ENCODE measurements around the gene ZCCHC14. TPM values are rescaled to one million over a fixed set of nuclear protein-coding genes. Genes with fewer than 3 reads are reported as not detected.

Gene ZCCHC14
- total RNA-seq, 1 experiment from 2014 or later: 37.8 TPM

GRCh38 chr16:87525352-87525751 lies 32.5 kb upstream of the ZCCHC14 start:
- H3K79me2 ChIP-seq (ENCODE audit: insufficient read depth, low read length): no peaks in the 10 kb centered on the region
- H3K9me3 ChIP-seq (ENCODE audit: control insufficient read depth in 1 of 2, insufficient read depth in 1 of 2, low read depth in 1 of 2, low read length in 2 of 2): peaks cover 0 to 3% of the 10 kb centered on the region in 2 experiments; a peak in 1 of 4 replicates
- H3K4me3 ChIP-seq (replicated peaks in 1 of 2; ENCODE audit: low read depth in 1 of 2, low read length in 2 of 2): no peak overlapping the region
- no peaks in the 10 kb centered on the region for H3K36me3 ChIP-seq (ENCODE audit: control insufficient read depth in 1 of 2, insufficient read depth in 2 of 2, low read length in 2 of 2)
- BruUV-seq (replicated peaks): no TSS peak
- DNase-seq (ENCODE audit: low read depth, low spot score) (no peak), ATAC-seq (no peak)
- H3K9me2 ChIP-seq (ENCODE audit: insufficient read depth): no peaks in the 10 kb centered on the region
- ChIA-PET POLR2A (no interaction called here), RAD21 (ENCODE audit: low non-redundant PET in 1 of 2, low total read pairs in 2 of 2, uncharacterized antibody in 2 of 2, unreplicated experiment in 2 of 2) (no interaction called here), CTCF (no interaction called here)
- H3K27me3 ChIP-seq (ENCODE audit: insufficient read depth, low read length): peaks cover 13% of the 10 kb centered on the region; the same call in 1 of the 2 replicates
- H3K27ac ChIP-seq (ENCODE audit: low read depth, low read length): no peak overlapping the region
- no peaks in the 10 kb centered on the region for H4K20me1 ChIP-seq (ENCODE audit: insufficient read depth)
- TF ChIP-seq EZH2 (IDR thresholded peaks at IDR 0.05): no peak
- no peak for TF ChIP-seq CEBPB (IDR thresholded peaks at IDR 0.05; ENCODE audit: low read depth)
- TF ChIP-seq, protein P1, sequence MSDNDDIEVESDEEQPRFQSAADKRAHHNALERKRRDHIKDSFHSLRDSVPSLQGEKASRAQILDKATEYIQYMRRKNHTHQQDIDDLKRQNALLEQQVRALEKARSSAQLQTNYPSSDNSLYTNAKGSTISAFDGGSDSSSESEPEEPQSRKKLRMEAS (IDR thresholded peaks at IDR 0.05): no peak
- TF ChIP-seq FOSL1 (IDR thresholded peaks at IDR 0.05; ENCODE audit: low read depth): no peak
- TF ChIP-seq, protein P2, sequence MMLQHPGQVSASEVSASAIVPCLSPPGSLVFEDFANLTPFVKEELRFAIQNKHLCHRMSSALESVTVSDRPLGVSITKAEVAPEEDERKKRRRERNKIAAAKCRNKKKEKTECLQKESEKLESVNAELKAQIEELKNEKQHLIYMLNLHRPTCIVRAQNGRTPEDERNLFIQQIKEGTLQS (IDR thresholded peaks at IDR 0.05): no peak
- no peak for TF ChIP-seq ELF1 (IDR thresholded peaks at IDR 0.05; ENCODE audit: borderline replicate concordance, low read depth)
- no peak for TF ChIP-seq JUND (IDR thresholded peaks at IDR 0.05)
- TF ChIP-seq RAD21 (IDR thresholded peaks at IDR 0.05; ENCODE audit: low read depth): no peak
- no peak for TF ChIP-seq ZNF274 (IDR thresholded peaks at IDR 0.05; ENCODE audit: low read depth, low read length)
- TF ChIP-seq SIN3A (IDR thresholded peaks at IDR 0.05; ENCODE audit: low read depth): no peak
- no peak for TF ChIP-seq CTCF (IDR thresholded peaks at IDR 0.05 in 2 of 3, conservative IDR thresholded peaks at IDR 0.05 in 1 of 3; ENCODE audit: borderline replicate concordance in 1 of 3, insufficient read depth in 1 of 3, low read depth in 2 of 3, low read length in 2 of 3)
- no peak for TF ChIP-seq POLR2AphosphoS5 (IDR thresholded peaks at IDR 0.05; ENCODE audit: low read depth, low read length)
- intact Hi-C loops (cut with micrococcal nuclease): no loop called here
- H2AFZ ChIP-seq (ENCODE audit: low read depth, low read length, poor library complexity, severe bottlenecking): no peak overlapping the region
- H3K4me2 ChIP-seq (ENCODE audit: low read length): no peak overlapping the region
- H3K9ac ChIP-seq (ENCODE audit: low read length): no peak overlapping the region
- peaks cover 0 to 4% of the 10 kb centered on the region in 2 experiments; a peak in 1 of 4 replicates for H3K4me1 ChIP-seq (ENCODE audit: control insufficient read depth in 1 of 2, insufficient read depth in 2 of 2, low read length in 2 of 2)

Measured in HCT116 (cell line).